NB4 (cell line): ENCODE data around the gene APOL2.

Experiments
- CTCF ChIP-seq: IDR thresholded peaks from one replicate; pipeline ENCODE4 v1.5.1; 2012; ENCODE audit warnings: low read depth, low read length
- MAX ChIP-seq: IDR thresholded peaks from 2 replicates; pipeline ENCODE4 v1.6.1; 2011; ENCODE audit warnings: low read depth, low read length
- POLR2A ChIP-seq: IDR thresholded peaks from 2 replicates; pipeline ENCODE4 v1.6.1; 2011; ENCODE audit warnings: mild to moderate bottlenecking; ENCODE audit not compliant: insufficient read length; ENCODE audit errors: extremely low read depth

- no peak for TF ChIP-seq CTCF
- no peak for TF ChIP-seq MAX
- TF ChIP-seq POLR2A: no peak
These were observed 16.4 kb downstream of the APOL2 start for GRCh38 chr22:36222887-36223450.
